Measurements from ENCODE around the gene THUMPD3.

The THUMPD3 gene

DNA sequence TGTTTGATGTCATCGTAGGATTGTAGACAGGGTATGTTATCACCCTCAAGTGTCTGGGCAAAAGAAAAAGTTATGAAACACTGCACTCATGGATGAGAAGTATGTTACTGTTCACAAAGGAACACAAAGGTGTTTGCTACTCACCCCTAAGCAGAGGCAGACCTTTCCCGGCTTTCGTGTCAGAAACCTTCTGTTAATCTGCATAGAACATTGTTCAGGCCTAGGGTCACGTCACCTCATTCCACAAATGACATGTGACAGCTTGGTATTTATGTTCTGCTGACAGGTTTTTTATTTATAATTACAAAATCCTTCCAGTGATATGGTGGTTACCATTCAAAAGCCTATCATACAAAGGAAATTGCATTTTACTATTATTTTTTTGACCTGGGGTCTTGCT lies 16.5 kb downstream of the THUMPD3 start:
- Histone ChIP-seq H3K9me3 (ENCODE audit: insufficient read depth, low read depth, low read length) (no peaks in the 10 kb centered on the region), H3K4me3 (ENCODE audit: low read length, poor library complexity, severe bottlenecking) (no peak overlapping the region), H3K4me2 (ENCODE audit: low read depth, low read length, poor library complexity, severe bottlenecking) (no peak overlapping the region), H3K79me2 (ENCODE audit: insufficient read depth, low read length) (peaks cover 38% of the 10 kb centered on the region; the same call in 1 of the 2 replicates), H3K9me2 (replicated peaks; ENCODE audit: low read depth, low read length) (no peaks in the 10 kb centered on the region), H3K9ac (ENCODE audit: low read depth, low read length, poor library complexity, severe bottlenecking) (no peak overlapping the region), H3K36me3 (ENCODE audit: insufficient read depth, low read length) (peaks cover 79% of the 10 kb centered on the region), H3K4me1 (ENCODE audit: insufficient read depth, low read length, poor library complexity, severe bottlenecking) (peaks cover 20% of the 10 kb centered on the region), H2AFZ (ENCODE audit: low read length) (no peak overlapping the region), H3F3A (ENCODE audit: low read depth) (peaks cover 1% of the 10 kb centered on the region; the same call in 1 of the 2 replicates), H4K20me1 (ENCODE audit: insufficient read depth, low read length, poor library complexity, severe bottlenecking) (peaks cover 9% of the 10 kb centered on the region), H3K27me3 (ENCODE audit: insufficient read depth, low read length, poor library complexity, severe bottlenecking) (no peaks in the 10 kb centered on the region)
- TF ChIP-seq, protein P1, sequence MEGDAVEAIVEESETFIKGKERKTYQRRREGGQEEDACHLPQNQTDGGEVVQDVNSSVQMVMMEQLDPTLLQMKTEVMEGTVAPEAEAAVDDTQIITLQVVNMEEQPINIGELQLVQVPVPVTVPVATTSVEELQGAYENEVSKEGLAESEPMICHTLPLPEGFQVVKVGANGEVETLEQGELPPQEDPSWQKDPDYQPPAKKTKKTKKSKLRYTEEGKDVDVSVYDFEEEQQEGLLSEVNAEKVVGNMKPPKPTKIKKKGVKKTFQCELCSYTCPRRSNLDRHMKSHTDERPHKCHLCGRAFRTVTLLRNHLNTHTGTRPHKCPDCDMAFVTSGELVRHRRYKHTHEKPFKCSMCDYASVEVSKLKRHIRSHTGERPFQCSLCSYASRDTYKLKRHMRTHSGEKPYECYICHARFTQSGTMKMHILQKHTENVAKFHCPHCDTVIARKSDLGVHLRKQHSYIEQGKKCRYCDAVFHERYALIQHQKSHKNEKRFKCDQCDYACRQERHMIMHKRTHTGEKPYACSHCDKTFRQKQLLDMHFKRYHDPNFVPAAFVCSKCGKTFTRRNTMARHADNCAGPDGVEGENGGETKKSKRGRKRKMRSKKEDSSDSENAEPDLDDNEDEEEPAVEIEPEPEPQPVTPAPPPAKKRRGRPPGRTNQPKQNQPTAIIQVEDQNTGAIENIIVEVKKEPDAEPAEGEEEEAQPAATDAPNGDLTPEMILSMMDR (conservative IDR thresholded peaks at IDR 0.05; ENCODE audit: low read length): no peak
- no peak for TF ChIP-seq EZH2phosphoT487 (IDR thresholded peaks at IDR 0.05; ENCODE audit: borderline replicate concordance)

DNA sequence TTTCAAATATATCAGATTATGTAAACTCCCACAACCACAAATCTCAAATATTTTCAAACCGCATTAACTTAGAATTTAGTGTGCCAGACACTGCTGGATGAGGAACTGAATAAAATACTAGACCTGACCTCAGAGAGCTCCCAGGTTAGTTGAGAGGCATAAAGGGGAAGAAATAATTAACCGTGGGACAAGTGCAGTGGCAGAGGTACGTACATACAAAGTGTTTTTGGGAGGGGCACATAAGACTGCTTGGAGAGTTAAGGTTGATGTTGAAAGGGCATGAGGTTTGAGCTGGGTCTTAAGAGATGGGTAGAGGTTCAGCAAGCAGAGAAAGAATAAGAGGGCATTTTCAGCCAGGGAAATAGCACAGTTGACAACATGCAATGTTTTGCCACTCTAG lies 17.2 kb downstream of the THUMPD3 start:
- Histone ChIP-seq H3K79me2 (ENCODE audit: insufficient read depth, low read length) (peaks cover 31% of the 10 kb centered on the region; the same call in 1 of the 2 replicates), H3K36me3 (ENCODE audit: insufficient read depth, low read length) (peaks cover 79% of the 10 kb centered on the region; the same call in 1 of the 2 replicates), H3K27me3 (ENCODE audit: insufficient read depth, low read length, poor library complexity, severe bottlenecking) (no peaks in the 10 kb centered on the region), H4K20me1 (ENCODE audit: insufficient read depth, low read length, poor library complexity, severe bottlenecking) (peaks cover 2% of the 10 kb centered on the region), H3F3A (ENCODE audit: low read depth) (peaks cover 2% of the 10 kb centered on the region; the same call in 1 of the 2 replicates), H3K4me1 (ENCODE audit: insufficient read depth, low read length, poor library complexity, severe bottlenecking) (peaks cover 13% of the 10 kb centered on the region), H3K4me3 (ENCODE audit: low read length, poor library complexity, severe bottlenecking) (no peak overlapping the region), H3K9me2 (replicated peaks; ENCODE audit: low read depth, low read length) (no peaks in the 10 kb centered on the region), H3K4me2 (ENCODE audit: low read depth, low read length, poor library complexity, severe bottlenecking) (no peak overlapping the region), H3K9ac (ENCODE audit: low read depth, low read length, poor library complexity, severe bottlenecking) (no peak overlapping the region), H2AFZ (ENCODE audit: low read length) (no peak overlapping the region), H3K9me3 (ENCODE audit: insufficient read depth, low read depth, low read length) (no peaks in the 10 kb centered on the region)
- TF ChIP-seq, protein P1 (conservative IDR thresholded peaks at IDR 0.05; ENCODE audit: low read length): no peak
- TF ChIP-seq EZH2phosphoT487 (IDR thresholded peaks at IDR 0.05; ENCODE audit: borderline replicate concordance): no peak

DNA sequence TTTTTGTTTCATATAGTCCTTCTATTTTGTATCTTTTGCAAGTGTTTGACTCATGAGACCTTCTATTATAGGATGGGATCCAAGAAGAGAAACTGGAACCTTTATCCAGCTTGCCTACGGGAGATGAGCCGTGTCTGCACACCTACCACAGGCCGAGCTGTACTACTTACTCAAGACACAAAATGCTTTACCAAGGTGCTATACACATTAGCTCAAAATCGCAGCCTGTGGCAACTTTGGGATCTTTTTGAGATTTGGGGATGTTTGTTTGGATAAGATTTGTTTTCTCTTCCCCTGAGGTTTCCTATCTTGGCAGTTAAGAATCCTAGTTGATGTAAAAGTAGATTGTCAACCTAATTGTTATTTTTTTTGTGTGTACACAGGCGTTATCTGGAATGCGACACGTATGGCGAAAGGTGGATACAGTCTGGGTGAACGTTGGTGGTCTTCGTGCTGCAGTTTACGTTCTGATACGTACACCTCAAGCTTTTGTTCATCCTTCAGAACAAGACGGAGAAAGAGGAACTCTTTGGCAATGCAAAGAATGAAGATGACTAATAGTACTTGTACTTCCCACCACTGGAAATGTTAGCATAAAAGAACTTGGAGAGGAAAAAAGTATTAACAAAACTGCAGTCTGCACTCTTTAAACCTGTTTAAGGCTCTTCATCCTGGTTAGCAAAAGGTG lies 21.4 kb downstream of the THUMPD3 start:
- peaks cover 26% of the 10 kb centered on the region for H3K79me2 ChIP-seq (ENCODE audit: insufficient read depth, low read length)
- peaks cover 14% of the 10 kb centered on the region for H4K20me1 ChIP-seq (ENCODE audit: insufficient read depth, low read length, poor library complexity, severe bottlenecking)
- H3K4me2 ChIP-seq (ENCODE audit: low read depth, low read length, poor library complexity, severe bottlenecking): no peak overlapping the region
- H3F3A ChIP-seq (ENCODE audit: low read depth): peaks cover 7% of the 10 kb centered on the region; the same call in 1 of the 2 replicates
- H3K9me3 ChIP-seq (ENCODE audit: insufficient read depth, low read depth, low read length): no peaks in the 10 kb centered on the region
- no peak overlapping the region for H3K9ac ChIP-seq (ENCODE audit: low read depth, low read length, poor library complexity, severe bottlenecking)
- TF ChIP-seq, protein P1 (conservative IDR thresholded peaks at IDR 0.05; ENCODE audit: low read length): no peak
- peaks cover 81% of the 10 kb centered on the region; the same call in 1 of the 2 replicates for H3K36me3 ChIP-seq (ENCODE audit: insufficient read depth, low read length)
- no peak overlapping the region for H2AFZ ChIP-seq (ENCODE audit: low read length)
- H3K4me3 ChIP-seq (ENCODE audit: low read length, poor library complexity, severe bottlenecking): no peak overlapping the region
- no peaks in the 10 kb centered on the region for H3K4me1 ChIP-seq (ENCODE audit: insufficient read depth, low read length, poor library complexity, severe bottlenecking)
- H3K9me2 ChIP-seq (replicated peaks; ENCODE audit: low read depth, low read length): no peaks in the 10 kb centered on the region
- H3K27me3 ChIP-seq (ENCODE audit: insufficient read depth, low read length, poor library complexity, severe bottlenecking): no peaks in the 10 kb centered on the region
